ENCODE measurements around the gene ANGPTL8. TPM values are rescaled to one million over a fixed set of nuclear protein-coding genes. Genes with fewer than 3 reads are reported as not detected.

Gene ANGPTL8
- total and polyA plus RNA-seq, 2 of the 13 experiments (the other 11 are each of a cell fraction or from before 2014, with no cell fraction given) = 27.3 to 243 TPM

DNA sequence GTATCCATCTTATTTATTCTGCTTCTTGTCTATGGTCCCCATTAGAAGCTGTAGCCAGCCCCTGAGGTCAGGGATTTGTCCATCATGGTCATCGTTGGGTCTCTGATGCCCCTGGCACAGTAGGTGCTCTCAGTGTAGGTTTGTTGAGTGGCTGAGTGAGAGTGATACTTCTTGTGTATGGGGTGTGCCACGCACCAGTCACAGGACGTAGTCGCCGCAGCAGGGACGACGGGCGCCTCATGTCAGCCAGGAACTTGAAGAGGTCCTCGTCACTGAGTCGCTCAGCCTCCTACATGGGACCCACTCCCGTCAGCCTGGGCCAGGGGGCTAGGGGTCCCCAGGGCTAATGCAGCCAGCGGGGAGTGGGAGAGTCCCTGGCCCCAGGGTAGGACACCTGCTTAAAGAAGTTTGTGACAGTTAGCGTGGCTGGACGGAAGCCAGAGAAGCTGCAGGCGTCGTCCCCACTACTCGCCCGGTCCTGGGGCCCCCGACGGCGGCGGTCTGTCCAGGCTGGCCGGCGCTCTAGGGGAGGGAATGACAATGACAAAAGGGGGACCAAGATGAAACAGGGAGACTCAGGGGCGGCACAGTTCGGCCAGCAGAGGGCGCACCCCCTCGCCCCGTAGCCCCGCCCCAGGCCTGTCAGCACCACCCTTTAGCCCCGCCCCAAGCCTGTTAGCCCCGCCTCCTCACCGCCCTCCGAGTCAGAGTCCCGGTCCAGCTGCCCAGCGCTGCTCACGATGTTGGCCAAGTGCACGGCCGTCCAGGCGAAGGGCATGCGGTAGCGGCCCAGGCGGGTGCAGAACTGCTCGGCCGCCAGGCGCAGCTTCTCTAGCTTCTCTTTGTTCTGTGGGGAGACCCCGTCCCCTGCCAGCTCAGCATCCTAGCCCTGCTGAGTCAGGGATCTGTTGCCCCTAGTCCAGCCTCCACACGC, 3.7 kb downstream of the ANGPTL8 start (continued):
- TF ChIP-seq MIER3 (CRISPR knock-in tag; IDR thresholded peaks at IDR 0.05; ENCODE audit: borderline replicate concordance) (no peak), ZNF891 (CRISPR knock-in tag; IDR thresholded peaks at IDR 0.05) (no peak), DNMT3B (CRISPR knock-in tag; conservative IDR thresholded peaks at IDR 0.05) (no peak), KDM6A (CRISPR knock-in tag; IDR thresholded peaks at IDR 0.05; ENCODE audit: low read depth) (no peak), ZNF121 (CRISPR knock-in tag; IDR thresholded peaks at IDR 0.05) (no peak), ZNF776 (CRISPR knock-in tag; IDR thresholded peaks at IDR 0.05) (no peak), ELF1 (CRISPR knock-in tag; IDR thresholded peaks at IDR 0.05) (no peak), ZNF468 (CRISPR knock-in tag; IDR thresholded peaks at IDR 0.05) (no peak), SMC3 (IDR thresholded peaks at IDR 0.05; ENCODE audit: low read length) (no peak), SMARCE1 (IDR thresholded peaks at IDR 0.05; ENCODE audit: borderline replicate concordance) (no peak), POLR2AphosphoS2 (IDR thresholded peaks at IDR 0.05; ENCODE audit: low read depth, low read length) (no peak), MXD4 (CRISPR knock-in tag; IDR thresholded peaks at IDR 0.05) (no peak), ZNF484 (CRISPR knock-in tag; IDR thresholded peaks at IDR 0.05; ENCODE audit: borderline replicate concordance, low read depth) (no peak), IRF2 (CRISPR knock-in tag; IDR thresholded peaks at IDR 0.05) (0 out of 2 replicates have a peak, but pooled peaks have one; percentile 9), ZNF207 (IDR thresholded peaks at IDR 0.05; ENCODE audit: borderline replicate concordance) (no peak)
- TF ChIP-seq, protein P1, sequence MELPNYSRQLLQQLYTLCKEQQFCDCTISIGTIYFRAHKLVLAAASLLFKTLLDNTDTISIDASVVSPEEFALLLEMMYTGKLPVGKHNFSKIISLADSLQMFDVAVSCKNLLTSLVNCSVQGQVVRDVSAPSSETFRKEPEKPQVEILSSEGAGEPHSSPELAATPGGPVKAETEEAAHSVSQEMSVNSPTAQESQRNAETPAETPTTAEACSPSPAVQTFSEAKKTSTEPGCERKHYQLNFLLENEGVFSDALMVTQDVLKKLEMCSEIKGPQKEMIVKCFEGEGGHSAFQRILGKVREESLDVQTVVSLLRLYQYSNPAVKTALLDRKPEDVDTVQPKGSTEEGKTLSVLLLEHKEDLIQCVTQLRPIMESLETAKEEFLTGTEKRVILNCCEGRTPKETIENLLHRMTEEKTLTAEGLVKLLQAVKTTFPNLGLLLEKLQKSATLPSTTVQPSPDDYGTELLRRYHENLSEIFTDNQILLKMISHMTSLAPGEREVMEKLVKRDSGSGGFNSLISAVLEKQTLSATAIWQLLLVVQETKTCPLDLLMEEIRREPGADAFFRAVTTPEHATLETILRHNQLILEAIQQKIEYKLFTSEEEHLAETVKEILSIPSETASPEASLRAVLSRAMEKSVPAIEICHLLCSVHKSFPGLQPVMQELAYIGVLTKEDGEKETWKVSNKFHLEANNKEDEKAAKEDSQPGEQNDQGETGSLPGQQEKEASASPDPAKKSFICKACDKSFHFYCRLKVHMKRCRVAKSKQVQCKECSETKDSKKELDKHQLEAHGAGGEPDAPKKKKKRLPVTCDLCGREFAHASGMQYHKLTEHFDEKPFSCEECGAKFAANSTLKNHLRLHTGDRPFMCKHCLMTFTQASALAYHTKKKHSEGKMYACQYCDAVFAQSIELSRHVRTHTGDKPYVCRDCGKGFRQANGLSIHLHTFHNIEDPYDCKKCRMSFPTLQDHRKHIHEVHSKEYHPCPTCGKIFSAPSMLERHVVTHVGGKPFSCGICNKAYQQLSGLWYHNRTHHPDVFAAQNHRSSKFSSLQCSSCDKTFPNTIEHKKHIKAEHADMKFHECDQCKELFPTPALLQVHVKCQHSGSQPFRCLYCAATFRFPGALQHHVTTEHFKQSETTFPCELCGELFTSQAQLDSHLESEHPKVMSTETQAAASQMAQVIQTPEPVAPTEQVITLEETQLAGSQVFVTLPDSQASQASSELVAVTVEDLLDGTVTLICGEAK (IDR thresholded peaks at IDR 0.05) = no peak
- TF ChIP-seq, protein P1 (CRISPR knock-in tag; IDR thresholded peaks at IDR 0.05) = no peak
- TF ChIP-seq, protein P2, sequence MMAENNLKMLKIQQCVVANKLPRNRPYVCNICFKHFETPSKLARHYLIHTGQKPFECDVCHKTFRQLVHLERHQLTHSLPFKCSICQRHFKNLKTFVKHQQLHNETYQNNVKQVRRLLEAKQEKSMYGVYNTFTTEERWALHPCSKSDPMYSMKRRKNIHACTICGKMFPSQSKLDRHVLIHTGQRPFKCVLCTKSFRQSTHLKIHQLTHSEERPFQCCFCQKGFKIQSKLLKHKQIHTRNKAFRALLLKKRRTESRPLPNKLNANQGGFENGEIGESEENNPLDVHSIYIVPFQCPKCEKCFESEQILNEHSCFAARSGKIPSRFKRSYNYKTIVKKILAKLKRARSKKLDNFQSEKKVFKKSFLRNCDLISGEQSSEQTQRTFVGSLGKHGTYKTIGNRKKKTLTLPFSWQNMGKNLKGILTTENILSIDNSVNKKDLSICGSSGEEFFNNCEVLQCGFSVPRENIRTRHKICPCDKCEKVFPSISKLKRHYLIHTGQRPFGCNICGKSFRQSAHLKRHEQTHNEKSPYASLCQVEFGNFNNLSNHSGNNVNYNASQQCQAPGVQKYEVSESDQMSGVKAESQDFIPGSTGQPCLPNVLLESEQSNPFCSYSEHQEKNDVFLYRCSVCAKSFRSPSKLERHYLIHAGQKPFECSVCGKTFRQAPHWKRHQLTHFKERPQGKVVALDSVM (CRISPR knock-in tag; IDR thresholded peaks at IDR 0.05) = peak; percentile 14; the same call in 1 of the 2 replicates
- TF ChIP-seq, protein P3, sequence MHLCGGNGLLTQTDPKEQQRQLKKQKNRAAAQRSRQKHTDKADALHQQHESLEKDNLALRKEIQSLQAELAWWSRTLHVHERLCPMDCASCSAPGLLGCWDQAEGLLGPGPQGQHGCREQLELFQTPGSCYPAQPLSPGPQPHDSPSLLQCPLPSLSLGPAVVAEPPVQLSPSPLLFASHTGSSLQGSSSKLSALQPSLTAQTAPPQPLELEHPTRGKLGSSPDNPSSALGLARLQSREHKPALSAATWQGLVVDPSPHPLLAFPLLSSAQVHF (CRISPR knock-in tag; IDR thresholded peaks at IDR 0.05) = no peak

Measured in HepG2 (cell line).